ENCODE results near the gene WNT5A. TPM values are rescaled to one million over a fixed set of nuclear protein-coding genes. Genes with fewer than 3 reads are reported as not detected.

WNT5A gene
- total and polyA plus RNA-seq, 2 donors (not counting 1 experiment from before 2014, with no cell fraction given) = 117 to 224 TPM

DNA sequence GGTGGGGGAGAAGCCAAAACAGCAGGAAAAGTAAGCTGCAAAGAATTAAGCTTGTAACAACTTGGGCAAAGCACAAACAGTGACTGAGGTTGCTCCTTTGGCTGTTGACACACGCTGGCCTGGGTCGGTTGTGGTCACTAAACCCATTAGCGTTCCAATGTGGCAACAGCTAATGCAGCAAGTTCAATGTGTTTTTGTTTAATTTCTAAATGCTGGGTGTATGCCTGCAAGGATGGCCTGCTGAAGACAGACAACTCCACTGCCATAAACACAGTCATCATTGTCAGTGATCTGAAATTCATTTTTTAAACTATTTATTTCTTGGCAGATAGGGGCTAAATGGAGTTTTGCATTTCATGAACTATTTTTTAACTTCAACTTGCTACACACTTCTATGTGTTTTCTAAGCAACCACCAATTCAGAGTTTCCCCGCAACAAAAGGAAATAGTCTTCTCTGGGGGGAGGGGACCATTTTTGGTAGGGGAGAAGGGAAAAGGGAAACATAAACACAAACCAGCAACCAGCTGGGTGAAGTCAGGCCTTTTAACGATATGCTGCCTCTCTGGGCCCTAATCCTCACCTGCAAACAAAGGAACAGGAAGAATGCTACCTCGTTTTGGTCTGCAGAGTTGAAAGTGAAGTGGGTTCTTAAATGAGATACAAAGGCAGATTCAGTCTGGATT lies 34.8 kb upstream of the WNT5A start:
- no peak overlapping the region for H3K27ac ChIP-seq (ENCODE audit: insufficient read depth, low read length)
- no peak overlapping the region for H3K4me2 ChIP-seq (ENCODE audit: extremely low read depth, insufficient read depth, low read length)
- no peaks in the 10 kb centered on the region for H3K4me1 ChIP-seq (ENCODE audit: control insufficient read depth, extremely low read depth, insufficient read depth, low read length)
- no peak for TF ChIP-seq EZH2 (IDR thresholded peaks at IDR 0.05; ENCODE audit: low read length, missing control alignments)
- TF ChIP-seq, protein P1, sequence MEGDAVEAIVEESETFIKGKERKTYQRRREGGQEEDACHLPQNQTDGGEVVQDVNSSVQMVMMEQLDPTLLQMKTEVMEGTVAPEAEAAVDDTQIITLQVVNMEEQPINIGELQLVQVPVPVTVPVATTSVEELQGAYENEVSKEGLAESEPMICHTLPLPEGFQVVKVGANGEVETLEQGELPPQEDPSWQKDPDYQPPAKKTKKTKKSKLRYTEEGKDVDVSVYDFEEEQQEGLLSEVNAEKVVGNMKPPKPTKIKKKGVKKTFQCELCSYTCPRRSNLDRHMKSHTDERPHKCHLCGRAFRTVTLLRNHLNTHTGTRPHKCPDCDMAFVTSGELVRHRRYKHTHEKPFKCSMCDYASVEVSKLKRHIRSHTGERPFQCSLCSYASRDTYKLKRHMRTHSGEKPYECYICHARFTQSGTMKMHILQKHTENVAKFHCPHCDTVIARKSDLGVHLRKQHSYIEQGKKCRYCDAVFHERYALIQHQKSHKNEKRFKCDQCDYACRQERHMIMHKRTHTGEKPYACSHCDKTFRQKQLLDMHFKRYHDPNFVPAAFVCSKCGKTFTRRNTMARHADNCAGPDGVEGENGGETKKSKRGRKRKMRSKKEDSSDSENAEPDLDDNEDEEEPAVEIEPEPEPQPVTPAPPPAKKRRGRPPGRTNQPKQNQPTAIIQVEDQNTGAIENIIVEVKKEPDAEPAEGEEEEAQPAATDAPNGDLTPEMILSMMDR (conservative IDR thresholded peaks at IDR 0.05 in 1 of 2, IDR thresholded peaks at IDR 0.05 in 1 of 2; ENCODE audit: low read depth in 1 of 2, low read length in 2 of 2) = no peak
- H3K27me3 ChIP-seq (ENCODE audit: control insufficient read depth, insufficient read depth, low read length) = no peaks in the 10 kb centered on the region
- no peaks in the 10 kb centered on the region for H3K36me3 ChIP-seq (ENCODE audit: control insufficient read depth, insufficient read depth, low read length)
- DNase-seq (ENCODE audit: low read depth in 2 of 2) = peak; percentile 52 to 75
- no peaks in the 10 kb centered on the region for H4K20me1 ChIP-seq (ENCODE audit: control insufficient read depth, extremely low read depth, insufficient read depth, low read length)
- H3K9me3 ChIP-seq (ENCODE audit: control insufficient read depth, insufficient read depth, low read depth, low read length) = no peaks in the 10 kb centered on the region
- H2AFZ ChIP-seq (ENCODE audit: low read length) = no peak overlapping the region
- H3K79me2 ChIP-seq (ENCODE audit: control insufficient read depth, insufficient read depth, low read length) = no peaks in the 10 kb centered on the region
- no peak overlapping the region for H3K4me3 ChIP-seq (replicated peaks in 1 of 4; ENCODE audit: control extremely low read depth in 1 of 4, insufficient read depth in 1 of 4, low read depth in 3 of 4, low read length in 4 of 4)
- no peak overlapping the region for H3K9ac ChIP-seq (ENCODE audit: insufficient read depth, low read length)

DNA sequence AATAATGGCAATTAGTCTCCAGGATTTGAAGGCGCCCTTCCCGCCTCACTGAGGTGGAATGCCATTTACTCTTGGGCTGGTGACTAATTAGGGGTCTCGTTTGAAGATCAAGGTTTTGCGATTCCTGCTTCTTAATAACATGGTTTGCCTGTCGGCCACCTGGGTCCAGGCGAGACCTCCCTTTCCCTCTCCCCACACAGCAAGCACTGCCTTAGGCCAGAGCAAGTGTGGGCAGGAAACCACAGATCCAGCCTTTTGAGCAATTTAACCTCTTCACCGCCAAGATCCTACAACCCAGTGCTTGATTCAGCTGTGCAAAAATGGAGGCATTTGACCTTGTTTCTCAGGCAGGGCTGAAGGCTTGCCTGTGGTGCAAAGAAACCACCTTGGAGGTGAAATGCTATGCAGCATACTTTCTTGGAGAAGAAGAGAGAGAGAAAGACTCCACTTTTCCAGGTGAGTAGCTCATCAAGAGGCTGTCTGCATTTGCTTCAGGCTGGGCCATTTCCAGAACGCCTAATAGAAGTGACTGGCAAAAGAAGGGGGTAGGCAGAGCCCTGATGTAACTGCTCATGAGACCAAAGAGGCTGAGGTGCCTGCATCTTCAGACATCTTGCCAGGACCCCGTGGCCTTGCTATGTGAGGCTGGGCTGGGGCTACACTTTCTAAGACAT lies 34.1 kb upstream of the WNT5A start:
- Histone ChIP-seq H4K20me1 (ENCODE audit: control insufficient read depth, extremely low read depth, insufficient read depth, low read length) (no peaks in the 10 kb centered on the region), H3K4me2 (ENCODE audit: extremely low read depth, insufficient read depth, low read length) (no peak overlapping the region)
- TF ChIP-seq, protein P1 (conservative IDR thresholded peaks at IDR 0.05 in 1 of 2, IDR thresholded peaks at IDR 0.05 in 1 of 2; ENCODE audit: low read depth in 1 of 2, low read length in 2 of 2) = no peak
- no peak for TF ChIP-seq EZH2 (IDR thresholded peaks at IDR 0.05; ENCODE audit: low read length, missing control alignments)

DNA sequence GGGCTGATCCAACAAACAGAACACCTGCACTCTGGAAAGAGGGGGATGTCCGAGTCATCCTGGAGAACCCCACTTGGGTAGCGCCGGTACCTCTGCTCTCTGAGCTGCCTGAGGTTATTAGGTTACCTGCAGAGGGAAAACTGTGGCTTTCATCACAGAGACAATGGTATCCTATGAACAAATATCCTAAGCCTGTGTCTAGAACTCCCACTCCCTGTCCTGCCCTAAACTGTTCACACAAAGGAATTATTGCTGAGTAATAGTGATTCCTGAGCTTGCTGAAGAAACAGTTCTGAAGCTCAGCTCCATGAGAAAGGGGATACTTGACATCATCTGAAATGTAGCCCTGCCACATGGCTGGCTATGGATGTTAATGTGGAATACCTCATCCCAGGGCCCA lies 31.9 kb upstream of the WNT5A start:
- H3K9ac ChIP-seq (ENCODE audit: insufficient read depth, low read length) = no peak overlapping the region
- H3K27me3 ChIP-seq (ENCODE audit: control insufficient read depth, insufficient read depth, low read length) = no peaks in the 10 kb centered on the region
- H4K20me1 ChIP-seq (ENCODE audit: control insufficient read depth, extremely low read depth, insufficient read depth, low read length) = no peaks in the 10 kb centered on the region
- H3K9me3 ChIP-seq (ENCODE audit: control insufficient read depth, insufficient read depth, low read depth, low read length) = no peaks in the 10 kb centered on the region
- H3K4me2 ChIP-seq (ENCODE audit: extremely low read depth, insufficient read depth, low read length) = no peak overlapping the region
- H2AFZ ChIP-seq (ENCODE audit: low read length) = no peak overlapping the region
- no peak overlapping the region for H3K4me3 ChIP-seq (replicated peaks in 1 of 4; ENCODE audit: control extremely low read depth in 1 of 4, insufficient read depth in 1 of 4, low read depth in 3 of 4, low read length in 4 of 4)
- H3K27ac ChIP-seq (ENCODE audit: insufficient read depth, low read length) = no peak overlapping the region
- H3K79me2 ChIP-seq (ENCODE audit: control insufficient read depth, insufficient read depth, low read length) = no peaks in the 10 kb centered on the region
- TF ChIP-seq, protein P1 (conservative IDR thresholded peaks at IDR 0.05 in 1 of 2, IDR thresholded peaks at IDR 0.05 in 1 of 2; ENCODE audit: low read depth in 1 of 2, low read length in 2 of 2) = no peak
- no peak for TF ChIP-seq EZH2 (IDR thresholded peaks at IDR 0.05; ENCODE audit: low read length, missing control alignments)
- H3K36me3 ChIP-seq (ENCODE audit: control insufficient read depth, insufficient read depth, low read length) = no peaks in the 10 kb centered on the region
- no peaks in the 10 kb centered on the region for H3K4me1 ChIP-seq (ENCODE audit: control insufficient read depth, extremely low read depth, insufficient read depth, low read length)
- DNase-seq (ENCODE audit: low read depth in 2 of 2) = peak; percentile 15 to 84

More for the DNA sequence above, 34.1 kb upstream of the WNT5A start:
- peak in 1 of 2 donors; percentile 38 for DNase-seq (ENCODE audit: low read depth in 2 of 2)
- Histone ChIP-seq H3K9ac (ENCODE audit: insufficient read depth, low read length) (no peak overlapping the region), H3K36me3 (ENCODE audit: control insufficient read depth, insufficient read depth, low read length) (no peaks in the 10 kb centered on the region), H3K4me1 (ENCODE audit: control insufficient read depth, extremely low read depth, insufficient read depth, low read length) (no peaks in the 10 kb centered on the region), H3K79me2 (ENCODE audit: control insufficient read depth, insufficient read depth, low read length) (no peaks in the 10 kb centered on the region), H3K27me3 (ENCODE audit: control insufficient read depth, insufficient read depth, low read length) (no peaks in the 10 kb centered on the region), H3K27ac (ENCODE audit: insufficient read depth, low read length) (no peak overlapping the region), H3K9me3 (ENCODE audit: control insufficient read depth, insufficient read depth, low read depth, low read length) (no peaks in the 10 kb centered on the region), H2AFZ (ENCODE audit: low read length) (no peak overlapping the region), H3K4me3 (replicated peaks in 1 of 4; ENCODE audit: control extremely low read depth in 1 of 4, insufficient read depth in 1 of 4, low read depth in 3 of 4, low read length in 4 of 4) (no peak overlapping the region)
